Muscle of back (tissue), 11 donors: ENCODE measurements around the gene KRT77. TPM values are rescaled to one million over a fixed set of nuclear protein-coding genes. Genes with fewer than 3 reads are reported as not detected.

Experiments
- DNase-seq, 3 donors: peaks; one replicate each; pipeline versions ENCODE4 v3.0.0 to v3.0.0-alpha.2; 2013
- polyA plus RNA-seq, 10 donors: library from polyadenylated mRNA; unstranded; fragments of 120-200 nt; gene quantifications; one replicate each; pipeline ENCODE4 v1.2.1, GENCODE V29; 2013; ENCODE audit not compliant: insufficient read length in 10 of 10

Gene KRT77
- polyA plus RNA-seq, 10 donors: 0.98 to 2.8 TPM; not detected in 8

DNA sequence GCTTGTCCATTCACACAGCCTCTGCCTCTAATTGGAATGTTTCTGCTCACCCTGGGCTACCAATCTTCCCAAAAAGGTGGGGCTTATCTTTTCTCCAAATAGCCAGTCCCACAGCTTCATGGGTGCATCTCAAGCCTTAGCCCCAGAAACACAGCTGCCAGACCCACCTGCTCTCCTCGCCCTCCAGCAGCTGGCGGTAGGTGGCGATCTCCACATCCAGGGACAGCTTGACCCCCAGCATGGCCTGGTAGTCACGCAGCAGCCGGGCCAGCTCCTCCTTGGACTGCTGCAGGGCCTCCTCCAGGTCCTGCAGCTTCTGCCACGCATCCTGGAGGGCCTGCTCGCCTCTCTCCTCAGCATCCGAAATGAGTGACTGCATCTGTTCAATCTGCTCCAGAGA lies 11.1 kb downstream of the KRT77 start:
- no peak for DNase-seq

DNA sequence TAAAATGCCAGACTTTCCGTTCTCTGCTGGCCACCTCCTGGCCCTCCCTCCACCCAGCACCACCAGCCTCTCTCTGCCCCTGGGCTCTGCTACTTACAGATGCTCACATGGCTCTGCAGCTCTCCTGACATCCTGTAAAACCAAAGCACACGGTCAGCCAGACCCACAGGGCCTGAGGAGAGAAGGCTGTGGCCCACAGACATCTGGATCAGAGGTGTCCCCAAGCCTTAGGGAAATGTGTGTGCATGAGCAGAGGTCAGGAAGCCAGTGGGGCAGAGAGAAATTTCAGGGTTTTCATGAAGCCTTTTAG lies 11.5 kb downstream of the KRT77 start:
- DNase-seq: no peak

DNA sequence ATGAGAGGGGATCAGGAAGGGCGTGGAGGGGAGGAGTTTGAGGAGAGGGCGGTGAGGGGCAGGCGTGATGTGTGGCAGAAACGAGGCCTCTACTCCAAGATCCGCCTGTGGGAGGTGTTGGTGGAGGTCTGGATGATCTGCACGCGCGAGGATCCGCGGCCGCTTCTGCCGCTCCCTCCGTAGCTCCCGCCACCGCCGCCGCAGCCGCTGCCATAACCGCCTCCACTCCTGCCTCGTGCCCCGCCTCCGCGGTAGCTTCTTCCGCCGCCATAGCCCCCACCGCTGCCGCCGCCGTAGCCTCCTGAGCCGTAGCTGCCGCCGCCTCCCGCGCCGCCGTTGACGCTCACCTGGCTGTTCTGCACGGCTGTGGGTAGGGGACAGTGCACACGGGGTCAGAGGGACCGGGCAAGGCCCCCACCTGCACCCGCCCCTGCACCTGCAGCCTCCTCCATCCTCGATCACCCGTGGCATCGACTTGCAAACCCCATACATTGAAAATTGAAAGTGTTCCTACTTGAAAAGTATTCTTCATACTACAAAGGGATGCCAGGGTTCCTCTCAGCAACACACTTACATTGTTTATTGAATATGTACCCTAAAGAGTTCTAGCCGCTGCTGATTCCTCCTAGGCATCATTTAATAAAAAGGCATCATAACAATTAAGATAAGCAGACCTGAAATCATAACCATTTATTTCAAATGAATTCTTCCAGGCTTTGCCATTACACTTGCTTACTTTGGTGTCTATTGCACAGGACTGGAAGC lies 12.1 kb downstream of the KRT77 start:
- peak in 1 of 3 donors; percentile 15 for DNase-seq

DNA sequence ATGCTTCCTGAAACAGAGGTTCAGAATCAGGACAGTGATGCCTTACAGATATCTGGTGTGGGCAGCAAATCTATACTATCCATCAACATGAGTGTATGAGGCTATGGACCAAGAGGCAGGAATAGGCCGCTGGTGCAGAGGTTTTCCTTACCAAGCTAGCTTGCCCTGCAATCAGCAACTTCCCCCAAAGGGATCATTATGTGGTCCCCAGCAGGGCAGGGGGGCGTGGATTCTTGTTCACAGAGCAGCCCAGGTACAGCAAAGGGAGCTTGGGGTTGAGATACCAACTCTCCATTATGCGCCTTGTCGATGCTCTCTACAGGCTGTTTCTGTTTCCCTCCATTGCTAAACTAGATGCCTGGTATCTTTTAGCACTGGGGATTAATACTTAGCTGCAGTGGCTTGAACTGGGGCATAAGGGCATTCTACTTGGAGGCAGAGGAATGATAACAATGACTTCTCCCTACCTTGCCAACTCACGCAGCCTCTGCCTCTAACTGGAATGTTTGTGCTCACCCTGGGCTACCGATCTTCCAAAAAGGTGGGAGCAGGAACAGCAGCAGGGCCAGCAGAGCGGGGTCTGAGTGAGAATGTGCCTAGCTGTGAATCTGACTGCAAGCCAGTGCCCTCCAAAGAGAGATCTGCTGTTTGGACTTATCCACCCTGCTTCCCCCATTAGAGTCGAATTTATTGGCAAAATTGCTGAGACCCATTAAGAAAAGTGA lies 12.8 kb downstream of the KRT77 start:
- DNase-seq: no peak

DNA sequence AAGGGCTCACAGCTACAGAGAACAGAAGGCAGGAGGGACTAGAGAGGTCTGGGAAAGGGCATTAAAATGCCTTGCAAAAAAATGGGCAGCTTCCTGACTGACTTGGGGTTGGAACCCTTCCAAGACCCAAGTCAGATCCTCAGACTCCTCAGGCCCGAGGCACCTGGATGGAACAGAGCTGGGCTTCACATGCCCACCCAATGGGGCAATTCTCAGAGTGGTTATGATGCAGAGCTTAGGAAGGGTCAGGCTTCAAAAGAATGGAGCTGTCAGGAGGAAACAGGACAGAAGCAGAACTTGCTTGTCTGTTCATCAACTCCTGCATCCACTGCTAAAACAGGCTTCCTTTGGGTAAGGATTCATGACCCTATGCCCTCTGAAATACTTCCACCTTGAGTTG lies 13.4 kb downstream of the KRT77 start:
- no peak for DNase-seq

DNA sequence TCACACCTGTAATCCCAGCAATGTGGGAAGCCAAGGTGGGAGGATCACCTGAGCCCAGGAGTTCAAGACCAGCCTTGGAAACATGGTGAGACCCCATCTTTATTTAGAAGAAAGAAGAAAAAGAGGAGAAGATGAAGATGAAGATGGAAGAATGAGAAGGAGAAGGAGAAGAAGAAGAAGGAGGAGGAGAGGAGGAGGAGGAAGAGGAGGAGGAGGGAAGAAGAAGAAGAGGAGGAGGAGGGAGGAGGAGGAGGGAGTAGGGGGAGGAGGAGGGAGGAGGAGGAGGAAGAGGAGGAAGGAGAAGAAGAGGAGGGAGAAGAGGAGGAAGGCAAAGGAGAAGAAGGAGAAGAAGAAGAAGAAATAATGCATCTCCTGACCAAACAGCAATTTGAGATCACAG lies 14.1 kb downstream of the KRT77 start:
- DNase-seq: no peak

DNA sequence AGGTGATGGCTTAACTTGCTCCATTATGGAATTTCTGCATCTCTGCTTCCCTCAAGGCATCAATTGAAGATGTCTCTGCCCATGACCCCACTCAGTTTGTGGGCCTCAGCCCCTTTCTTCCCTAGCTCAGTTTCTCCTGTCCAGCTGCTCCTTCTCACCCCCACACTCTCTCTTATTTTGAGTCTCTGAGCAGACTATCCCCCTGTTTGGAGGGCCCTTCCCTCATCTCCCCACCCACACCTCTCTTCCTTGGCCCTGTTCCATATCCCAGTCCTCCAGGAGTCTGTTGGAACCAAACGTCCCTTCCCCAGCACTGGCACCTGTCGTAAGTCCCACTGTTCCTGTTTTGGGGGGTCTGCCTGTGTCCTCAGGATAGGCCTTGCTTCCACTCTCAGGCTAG lies 14.8 kb downstream of the KRT77 start:
- no peak for DNase-seq

DNA sequence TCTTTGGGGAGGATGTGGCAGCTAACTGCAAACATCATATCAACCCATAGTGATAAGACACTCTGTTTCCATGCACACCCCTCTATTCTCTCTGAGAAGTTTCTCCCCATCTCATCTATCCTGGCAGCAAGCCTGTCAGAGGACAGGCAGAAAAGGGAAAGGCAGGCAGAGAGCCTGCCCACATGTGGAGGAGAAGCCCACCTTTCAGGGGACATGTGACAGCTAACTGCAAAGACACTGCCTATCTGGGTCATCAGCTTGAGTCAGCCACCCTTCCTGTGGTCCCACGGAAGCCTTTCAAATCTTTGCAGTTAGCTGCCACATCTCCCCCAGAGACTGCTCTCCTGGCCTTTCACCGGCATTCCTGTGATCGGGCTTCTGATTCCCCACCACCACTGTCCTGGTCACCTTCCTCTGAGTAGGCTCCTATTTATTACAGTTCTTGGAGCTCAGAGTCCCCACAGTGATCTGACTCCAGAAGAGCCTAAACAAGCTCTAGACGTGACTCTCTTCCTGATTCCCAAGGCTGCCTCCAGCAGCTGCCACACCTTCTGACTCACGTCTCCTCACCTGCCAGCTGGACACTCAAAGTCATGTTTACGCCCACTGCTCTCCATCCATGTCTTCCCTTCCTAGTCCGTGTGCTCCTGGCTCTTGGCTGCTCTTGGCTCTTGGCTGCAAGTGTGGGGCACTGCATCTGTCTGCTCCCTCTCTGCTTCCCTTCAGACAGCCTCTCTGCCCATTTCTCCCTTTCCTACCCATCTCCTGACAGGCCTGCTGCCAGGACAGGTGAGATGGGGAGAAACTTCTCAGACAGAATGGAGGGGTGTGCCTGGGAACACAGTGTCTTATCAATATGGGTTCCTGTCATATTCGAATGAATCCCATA lies 15.6 kb downstream of the KRT77 start:
- no peak for DNase-seq

DNA sequence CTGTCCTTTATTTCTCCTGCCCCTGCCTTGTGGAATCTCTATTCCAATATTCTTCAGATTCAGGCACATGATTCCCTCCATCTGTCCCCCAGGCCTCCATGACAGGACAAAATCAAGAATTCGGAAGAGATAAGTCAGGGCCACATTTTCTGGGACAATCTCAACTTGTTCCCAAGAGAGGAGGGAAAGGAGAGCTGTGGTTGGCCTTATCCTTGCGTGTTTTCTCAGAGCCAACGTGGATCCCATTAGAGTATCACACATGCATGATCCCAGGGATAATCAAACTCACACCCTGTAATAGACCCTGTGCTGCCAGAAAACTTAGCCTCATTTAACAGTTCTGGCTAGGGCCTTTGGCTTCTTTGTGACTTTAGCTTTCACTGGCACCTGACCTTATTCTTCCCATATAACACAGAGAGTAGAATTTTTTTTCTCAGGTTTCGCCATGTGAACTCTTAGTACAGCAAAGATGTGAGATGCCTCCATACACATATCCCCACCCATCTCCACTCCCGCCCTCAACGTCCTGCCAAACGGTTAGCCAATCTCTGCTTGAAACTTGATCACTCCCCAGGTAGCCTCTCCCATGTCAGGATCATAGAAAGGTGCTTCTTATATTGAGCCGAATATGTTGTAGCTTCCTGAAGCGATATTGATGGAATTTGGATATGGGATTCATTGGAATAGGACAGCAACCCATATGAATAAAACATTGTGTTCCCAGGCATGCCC lies 16.4 kb downstream of the KRT77 start:
- no peak for DNase-seq

DNA sequence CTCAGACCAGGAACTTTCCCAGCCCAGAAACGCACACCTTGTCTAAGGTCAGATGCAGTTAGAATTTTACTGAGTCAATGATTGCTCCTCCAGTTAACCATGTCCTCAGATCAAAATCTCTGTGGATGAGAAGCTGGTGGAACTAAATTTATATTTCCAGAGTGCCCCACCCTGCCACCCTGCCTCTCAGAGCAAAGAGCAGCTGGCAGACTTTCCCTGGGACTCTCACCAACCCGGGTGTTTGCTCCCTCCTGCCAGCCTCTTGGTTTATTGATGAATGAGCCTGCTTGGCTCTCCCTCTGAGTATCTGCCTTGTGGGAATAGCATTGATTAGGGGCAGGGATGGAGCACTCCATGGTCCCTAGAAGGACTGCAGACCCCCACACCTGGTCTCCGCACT lies 17.3 kb downstream of the KRT77 start:
- DNase-seq: no peak

DNA sequence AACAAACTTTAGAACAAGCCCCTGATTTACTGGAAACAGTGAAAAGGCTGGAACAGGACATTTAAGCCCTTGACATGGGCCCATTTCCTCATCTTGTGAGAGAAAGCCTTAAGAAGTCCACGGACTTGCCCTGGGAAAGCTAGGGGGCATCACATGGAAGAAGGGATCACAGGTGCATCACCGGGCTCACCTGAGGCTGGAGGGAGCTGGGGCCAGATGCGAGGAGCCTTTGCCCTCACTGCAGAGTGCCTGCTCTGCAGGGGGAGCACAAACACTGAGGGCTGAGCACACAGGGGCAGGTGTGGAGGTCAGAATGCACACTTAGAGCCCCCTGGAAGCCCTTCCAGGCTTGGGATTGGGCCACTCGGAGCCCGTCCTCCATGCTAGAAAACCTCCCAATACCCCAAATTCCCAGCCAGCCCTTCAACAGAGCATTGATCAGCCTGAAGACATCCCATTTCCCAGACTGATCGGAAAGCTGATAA lies 17.9 kb downstream of the KRT77 start:
- DNase-seq: no peak

DNA sequence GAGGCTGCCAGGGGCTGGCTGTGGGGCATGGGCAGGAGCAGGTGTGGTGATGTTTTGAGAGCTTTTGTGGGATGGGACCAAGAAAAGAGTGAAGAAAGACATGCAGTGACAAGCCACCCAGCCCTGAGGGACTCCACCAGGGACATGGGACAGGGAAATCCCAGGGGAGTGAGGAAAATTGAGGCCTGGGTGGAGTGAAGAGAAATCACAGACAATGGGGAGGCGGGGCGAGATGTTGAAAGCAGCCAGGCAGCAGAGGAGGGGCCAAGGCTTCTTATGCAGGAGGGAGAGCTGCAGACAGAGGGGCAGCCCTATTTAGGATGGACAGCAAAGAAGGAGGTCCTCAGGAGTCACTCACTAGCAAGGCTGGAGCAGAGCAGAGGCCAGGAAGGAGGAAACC lies 18.9 kb downstream of the KRT77 start:
- DNase-seq: no peak

DNA sequence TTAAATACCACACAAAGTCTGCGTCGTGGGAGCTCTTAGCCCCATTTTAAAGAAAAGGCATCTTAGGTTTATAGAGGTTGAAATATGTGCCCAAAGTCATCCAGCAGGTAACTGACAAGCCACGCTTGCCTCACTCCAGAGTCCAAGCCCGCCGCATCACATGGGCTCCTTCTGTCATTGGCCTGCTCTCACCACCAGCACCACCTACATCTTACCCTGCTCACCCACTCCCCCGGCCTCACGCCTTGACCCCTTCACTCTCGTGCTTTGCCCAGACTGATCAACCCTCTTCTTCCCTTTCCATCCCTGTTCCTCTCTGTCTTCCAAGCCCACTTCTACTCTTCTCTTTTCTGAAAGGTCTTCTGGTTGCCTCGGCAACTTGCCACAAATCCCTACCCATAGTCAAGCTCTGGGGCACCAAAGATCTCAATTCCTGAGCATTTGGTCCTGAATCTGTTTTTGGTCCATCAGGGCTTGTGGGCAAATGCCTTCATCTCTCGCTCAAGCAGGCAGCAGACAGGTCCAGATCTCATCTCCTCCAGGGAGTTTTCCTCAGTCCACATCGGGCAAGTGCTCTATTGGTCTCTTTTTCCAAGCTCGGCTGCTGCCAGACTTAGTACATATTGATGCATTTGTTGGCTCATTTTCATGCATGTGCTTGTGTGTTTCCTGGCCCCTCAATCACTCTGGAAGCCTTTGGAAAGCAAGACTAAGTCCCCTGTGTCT lies 19.6 kb downstream of the KRT77 start:
- DNase-seq: no peak

DNA sequence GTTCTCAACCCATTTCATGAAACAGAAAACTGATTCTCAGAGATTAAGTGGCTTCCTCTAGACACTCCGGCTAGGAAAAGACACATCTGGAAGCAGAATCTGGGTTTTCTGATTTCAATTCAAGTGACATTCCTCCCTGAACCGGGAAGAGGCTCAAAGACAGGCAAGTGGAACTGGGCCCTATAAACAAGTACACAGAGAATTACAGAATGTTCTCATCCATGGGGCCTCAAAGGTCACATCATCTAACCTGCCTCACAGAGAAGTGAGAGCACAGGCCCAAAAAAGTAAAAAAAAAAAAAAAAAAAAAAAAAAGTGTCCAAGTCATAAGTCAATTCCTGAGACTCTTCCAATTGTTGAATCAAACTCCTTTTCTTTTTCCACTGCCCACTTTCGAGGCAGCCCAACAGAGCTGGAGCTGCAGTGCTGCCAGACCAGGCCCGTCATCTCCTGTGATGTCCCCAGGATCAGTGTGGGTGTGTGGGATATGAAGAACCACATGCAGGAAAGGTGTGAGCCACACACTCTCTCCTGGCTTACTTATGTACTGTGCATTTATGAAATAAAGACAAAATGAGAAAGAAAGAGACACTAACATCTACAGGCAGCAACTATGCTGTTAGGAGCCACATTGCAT lies 20.3 kb downstream of the KRT77 start:
- DNase-seq: peak; percentile 10 to 48 (median 41)

DNA sequence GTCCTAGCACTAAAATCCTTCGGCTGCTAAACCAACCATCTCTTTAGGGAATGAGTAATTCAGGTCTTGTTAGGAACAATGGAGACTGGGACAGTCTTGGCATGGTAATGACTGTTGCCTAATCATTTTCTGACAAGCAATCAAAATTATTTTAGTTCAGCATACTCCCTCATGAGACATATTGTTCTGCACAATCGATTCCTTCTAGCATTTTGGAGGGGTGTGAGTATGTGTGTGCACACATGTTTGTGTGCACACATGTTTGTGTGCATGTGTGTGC lies 21.0 kb downstream of the KRT77 start:
- no peak for DNase-seq

DNA sequence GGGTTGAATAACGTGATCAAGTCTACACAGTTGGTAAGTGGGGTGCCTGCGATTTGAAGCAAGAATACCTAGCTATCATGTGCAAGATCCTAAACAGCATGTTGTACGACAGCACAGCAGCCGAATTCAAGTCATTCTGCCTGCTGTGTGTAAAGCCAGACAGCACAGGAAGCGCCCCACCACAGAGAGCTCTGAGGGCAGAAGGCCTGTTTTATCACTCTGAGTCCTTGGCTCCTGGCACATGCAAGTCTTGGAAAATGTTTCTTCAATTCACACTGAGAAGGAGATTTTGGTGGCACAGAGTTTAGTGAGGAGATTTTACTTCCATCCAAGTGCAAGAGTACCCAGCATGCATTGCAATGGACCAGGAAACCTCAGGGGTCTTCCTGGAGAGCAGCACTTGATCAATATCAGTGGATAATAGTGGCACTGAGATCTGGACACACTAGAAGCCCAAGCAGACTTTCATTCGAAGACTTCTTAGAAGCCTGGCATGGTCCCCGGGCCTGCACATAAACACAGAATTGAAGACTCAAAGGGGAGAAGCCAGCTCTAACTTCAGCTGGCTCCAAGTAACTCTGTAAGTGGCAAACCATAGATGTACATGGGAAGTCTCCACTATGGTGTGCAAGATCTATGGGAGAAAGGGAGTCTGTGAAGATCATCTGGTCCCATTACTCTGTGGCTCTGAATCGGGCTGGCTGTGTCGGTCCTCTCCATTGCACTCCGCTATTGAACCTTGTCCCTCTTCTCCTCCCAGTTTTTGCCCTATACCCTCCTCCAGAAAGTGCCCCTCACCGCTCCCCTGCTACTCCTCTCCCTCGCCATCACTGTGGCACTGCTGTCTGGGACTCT lies 21.6 kb downstream of the KRT77 start:
- no peak for DNase-seq

DNA sequence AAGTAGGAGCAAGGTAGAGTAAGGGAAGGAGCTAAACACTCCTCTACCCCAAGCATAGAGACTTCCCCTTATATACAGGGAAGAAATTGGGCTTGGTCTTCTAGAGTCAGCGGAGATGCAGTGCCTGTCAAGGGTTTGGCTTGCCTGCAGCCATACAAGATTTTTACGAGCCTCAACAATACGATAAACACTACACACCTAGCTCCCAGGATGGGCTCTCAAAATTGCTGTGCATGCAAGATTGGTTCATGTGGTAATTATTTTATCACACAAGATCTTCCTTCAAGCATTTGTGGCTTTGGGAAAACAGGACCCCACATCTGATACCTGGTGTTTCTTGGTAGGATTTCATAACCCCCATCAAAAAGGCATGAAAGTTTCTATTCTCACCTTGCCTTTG lies 23.0 kb downstream of the KRT77 start, which contains the start of gene KRT1:
KRT1 (minus strand) TSS at position 45 of the 400 bp plus-strand sequence. CDS start 59 bp downstream, outside the sequence.
- DNase-seq: no peak

DNA sequence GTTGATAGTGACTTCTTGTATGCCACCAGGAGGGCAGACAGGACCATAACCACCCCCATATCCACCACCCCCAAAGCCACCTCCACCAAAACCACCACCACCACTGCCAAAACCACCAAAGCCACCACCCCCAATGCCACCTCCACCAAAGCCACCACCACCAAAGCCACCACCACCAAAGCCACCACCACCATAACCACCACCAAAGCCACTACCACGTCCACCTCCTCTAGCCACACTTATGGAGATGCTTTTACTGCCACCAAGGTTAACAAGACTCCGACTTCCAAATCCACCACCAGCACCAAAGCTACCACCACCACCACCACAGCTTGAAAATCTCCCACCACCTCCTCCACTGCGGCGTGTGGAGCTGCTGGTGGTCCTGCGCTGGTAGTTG lies 23.4 kb downstream of the KRT77 start:
- DNase-seq: no peak

DNA sequence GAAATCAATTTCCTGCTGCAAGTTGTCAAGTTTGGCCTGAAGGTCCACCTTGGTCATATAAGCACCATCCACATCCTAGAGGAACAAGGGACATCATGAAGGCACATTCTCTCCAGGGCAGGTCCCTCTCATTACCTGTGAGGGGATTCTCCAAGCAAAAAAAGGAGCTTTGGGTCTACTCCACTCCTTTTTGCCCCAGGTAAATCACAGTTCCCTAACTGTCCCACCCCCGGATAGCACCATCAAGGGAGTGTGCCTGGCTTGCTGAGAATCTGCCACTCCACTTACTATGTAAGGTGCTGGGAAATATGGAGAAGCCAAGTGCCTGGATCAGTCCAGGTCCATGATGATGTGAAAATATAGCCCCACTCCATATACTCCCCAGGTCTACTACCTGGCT lies 25.7 kb downstream of the KRT77 start:
- DNase-seq: no peak

DNA sequence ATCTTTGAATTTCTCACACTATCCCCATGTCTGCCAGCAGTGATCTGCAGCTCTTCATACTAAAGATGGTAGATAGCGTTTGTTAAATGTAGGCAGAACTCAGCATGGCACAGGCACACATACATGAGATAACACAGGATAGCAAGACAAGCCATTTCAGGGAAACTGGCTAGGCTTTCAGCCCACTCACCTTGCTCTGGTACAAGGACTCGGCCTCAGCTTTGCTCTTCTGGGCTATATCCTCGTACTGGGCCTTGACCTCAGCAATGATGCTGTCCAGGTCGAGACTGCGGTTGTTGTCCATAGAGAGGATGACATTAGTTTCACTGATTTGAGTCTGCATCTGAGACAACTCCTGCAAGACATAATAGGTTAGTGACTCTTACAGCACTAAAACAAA lies 26.2 kb downstream of the KRT77 start:
- no peak for DNase-seq
